T-helper 22 cell (primary cell): ENCODE data around the gene LRP10.

Experiments
- DNase-seq: peaks from one replicate; pipeline ENCODE4 v3.0.0-alpha.2; 2020; ENCODE audit warnings: low read depth

The LRP10 gene

GRCh38 chr14:22919601-22919921, 48.0 kb downstream of the LRP10 start:
- no peak for DNase-seq

GRCh38 chr14:22920697-22921096, 49.2 kb downstream of the LRP10 start:
- no peak for DNase-seq

- no peak for DNase-seq
These were observed 50.8 kb downstream of the LRP10 start for GRCh38 chr14:22922294-22922693.

GRCh38 chr14:22923746-22924145, 52.2 kb downstream of the LRP10 start:
- DNase-seq, result no peak

GRCh38 chr14:22925513-22925912, 54.0 kb downstream of the LRP10 start:
- DNase-seq, result no peak

- DNase-seq, result no peak
These were observed 54.8 kb downstream of the LRP10 start for GRCh38 chr14:22926316-22926715.

- DNase-seq, result no peak
These were observed 56.9 kb downstream of the LRP10 start for GRCh38 chr14:22928237-22929103.

GRCh38 chr14:22929104-22929960, 57.8 kb downstream of the LRP10 start, which contains the start of gene PRMT5:
Gene PRMT5, minus strand, starts transcription at chr14:22929376. Its CDS starts 15 bp downstream, at chr14:22929361.
- peak; percentile 98 for DNase-seq

- no peak for DNase-seq
These were observed 58.4 kb downstream of the LRP10 start for GRCh38 chr14:22929961-22930364.
